Heart left ventricle (tissue), 16 donors: ENCODE measurements around the gene CSNK1E. TPM values are rescaled to one million over a fixed set of nuclear protein-coding genes. Genes with fewer than 3 reads are reported as not detected.
A peak's percentile ranks its signal among the peaks of the same experiment; 100 is the strongest.

ENCODE experiments used
- ATAC-seq, 4 donors: fragments of 200-7000 bp; cut with Tn5 transposase; one replicate each; pipeline ENCODE4 v1.9.1; 2020 to 2022; ENCODE audit warnings: moderate library complexity in 4 of 4, mild to moderate bottlenecking in 3 of 4, moderate number of reproducible peaks in 1 of 4
- DNase-seq, 5 donors: peaks; one replicate each; pipeline ENCODE4 v3.0.0-alpha.2; 2020
- H3K27ac ChIP-seq, 12 donors: fragments of 200-600 bp; sonication (generic) in 4 of 12; one replicate each; pipeline versions ENCODE4 v1.5.0 to v1.8.0; 2016 to 2022; ENCODE audit warnings: mild to moderate bottlenecking in 2 of 12
- H3K27me3 ChIP-seq, 9 donors: fragments of 200-600 bp; sonication (generic) in 2 of 9; one replicate each; pipeline versions ENCODE4 v1.5.1 to v1.8.0; 2016 to 2022; ENCODE audit warnings: mild to moderate bottlenecking in 3 of 9
- H3K36me3 ChIP-seq, 9 donors: fragments of 200-600 bp; sonication (generic) in 2 of 9; one replicate each; pipeline versions ENCODE4 v1.5.0 to v1.8.0; 2018 to 2022; ENCODE audit warnings: mild to moderate bottlenecking in 2 of 9
- H3K4me1 ChIP-seq, 12 donors: fragments of 200-600 bp; sonication (generic) in 4 of 12; one replicate each; pipeline versions ENCODE4 v1.5.0 to v1.8.0; 2016 to 2022; ENCODE audit warnings: mild to moderate bottlenecking in 3 of 12
- H3K4me3 ChIP-seq, 12 donors: fragments of 200-600 bp; sonication (generic) in 4 of 12; one replicate each; pipeline versions ENCODE4 v1.5.0 to v1.8.0; 2017 to 2022; ENCODE audit warnings: mild to moderate bottlenecking in 9 of 12, moderate library complexity in 4 of 12
- H3K9me3 ChIP-seq, 12 donors: fragments of 200-600 bp; sonication (generic) in 4 of 12; one replicate each; pipeline versions ENCODE4 v1.5.0 to v1.8.0; 2016 to 2022; ENCODE audit warnings: mild to moderate bottlenecking in 1 of 12
- POLR2A ChIP-seq, 2 donors: fragments of 450-650 bp; IDR thresholded peaks; one replicate each; pipeline ENCODE4 v1.6.1; 2017; ENCODE audit warnings: antibody characterized with exemption in 2 of 2, mild to moderate bottlenecking in 2 of 2, moderate library complexity in 2 of 2
- WGBS, 4 donors: extraction: QIAGEN DNeasy Blood & Tissue Kit in 2 of 4; methylation state at CpG; one replicate each; pipeline versions ENCODE4 v1.1.5 to v1.1.7; 2013 to 2018; 5-methylcytosine and 5-hydroxymethylcytosine counted together
- intact Hi-C, 10 donors: fragments of 100-400 bp; cut with DNase I; formaldehyde crosslinking; loops; one replicate each; pipeline versions ENCODE4 v1.11.1 to v1.14.2; 2022
- polyA plus RNA-seq, 2 donors: library from polyadenylated mRNA; stranded (reverse); fragments of 200-250 nt; gene quantifications; one replicate each; pipeline ENCODE4 v1.2.3, GENCODE V29; 2013
- total RNA-seq, 9 donors: library from RNA; depleted of rRNA in 2 of 9; stranded (reverse); fragments of >200 nt in 2 of 9; fragmentation: NEBNext Ultra II Directional in 3 of 9; extraction: Animal tissue kit (Norgen Biotek cat#: 25700) in 3 of 9; gene quantifications; one replicate each; pipeline versions ENCODE4 v1.1.0 to v1.2.4, GENCODE V29; 2016 to 2023
- TF ChIP-seq, protein P1 (sequence below), 12 donors: fragments of 200-600 bp; sonication (generic) in 4 of 12; IDR thresholded peaks; one replicate each; pipeline versions ENCODE4 v1.5.0 to v1.8.0; 2018 to 2022; ENCODE audit warnings: antibody characterized with exemption in 12 of 12, mild to moderate bottlenecking in 5 of 12
- donor health status: ischemic (EF 13 %, LVEDD 7.1; RV severe dilation, severe dysfunction).
- donor health status: healthy with polysubstance abuse.
- donor health status: DM: no; HTN: yes; CAD: no.
- donor health status: DM: no; HTN: no; CAD: no.
- donor health status: ischemic (EF 25% LVEDD 6.9; RV normal size, moderate dysfunction).
- donor health status: ischemic (EF 25% LVEDD 5.7; RV mildly dilated, moderate dysfunction).
- donor health status: healthy.
- donor health status: DM: yes; HTN: yes; CAD: no.
- donor health status: ischemic (EF 35%, LVEDD 5.7; RV mildly dilated, moderate dysfunction).
- donor health status: nonischemic (EF 11% LVEDD 7.7; RV severe dilation, severe dysfunction).
- donor health status: DM: yes; HTN: yes; CAD: no.
- donor health status: PGD.
- donor health status: ischemic (EF 29% LVEDD 5.4; RV normal size, mild dysfunction).
- donor health status: nonischemic (EF 23%, LVEDD 6.1; RV moderate dilation, normal function).

The CSNK1E gene
- total and polyA plus RNA-seq, 11 donors: 59.7 to 125 (median 72.6) TPM

DNA sequence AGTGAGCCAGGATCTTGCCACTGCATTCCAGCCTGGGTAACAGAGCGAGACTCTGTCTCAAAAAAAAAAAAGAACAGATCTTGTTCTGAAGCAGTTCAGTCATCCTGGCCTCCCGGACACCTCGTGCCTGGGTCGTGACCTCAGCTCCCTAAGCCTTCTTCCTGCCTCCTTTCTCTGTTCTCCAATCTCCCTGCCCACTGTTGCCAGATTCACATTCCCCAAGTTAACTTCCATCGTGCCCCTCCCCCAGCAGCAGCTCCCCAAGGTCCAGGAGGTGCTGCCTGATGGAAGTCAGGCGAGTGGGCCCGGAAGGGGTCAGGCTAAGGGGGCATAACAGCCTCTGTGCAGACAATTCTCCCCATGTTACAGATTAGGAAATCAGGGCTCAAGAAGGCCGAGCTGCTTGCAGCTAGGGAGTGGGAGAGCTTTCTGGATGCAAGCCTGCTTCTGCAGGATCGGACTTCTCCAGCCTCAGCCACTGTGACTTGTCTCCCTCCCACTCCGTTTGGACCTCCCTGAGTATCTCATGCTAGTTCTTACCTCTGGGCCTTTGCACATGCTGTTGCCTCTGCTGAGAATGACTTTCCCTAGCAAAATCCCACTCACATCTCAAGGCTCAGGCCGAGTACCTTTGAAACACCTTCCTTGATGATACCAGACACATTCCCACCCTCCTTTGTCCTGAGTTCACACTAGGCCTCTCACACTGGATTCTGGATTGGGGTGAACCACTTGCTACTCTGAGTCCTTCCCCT, 30.1 kb downstream of the CSNK1E start:
- intact Hi-C loops: no loop called here
- H3K27ac ChIP-seq: no peak overlapping the region
- DNase-seq (no peak), ATAC-seq (no peak)
- H3K4me3 ChIP-seq: no peak overlapping the region
- H3K36me3 ChIP-seq: peaks cover 0 to 47% (median 19%) of the 10 kb centered on the region in 9 donors
- H3K27me3 ChIP-seq: no peaks in the 10 kb centered on the region
- no peaks in the 10 kb centered on the region for H3K9me3 ChIP-seq
- TF ChIP-seq POLR2A (IDR thresholded peaks at IDR 0.05): no peak
- TF ChIP-seq, protein P1, sequence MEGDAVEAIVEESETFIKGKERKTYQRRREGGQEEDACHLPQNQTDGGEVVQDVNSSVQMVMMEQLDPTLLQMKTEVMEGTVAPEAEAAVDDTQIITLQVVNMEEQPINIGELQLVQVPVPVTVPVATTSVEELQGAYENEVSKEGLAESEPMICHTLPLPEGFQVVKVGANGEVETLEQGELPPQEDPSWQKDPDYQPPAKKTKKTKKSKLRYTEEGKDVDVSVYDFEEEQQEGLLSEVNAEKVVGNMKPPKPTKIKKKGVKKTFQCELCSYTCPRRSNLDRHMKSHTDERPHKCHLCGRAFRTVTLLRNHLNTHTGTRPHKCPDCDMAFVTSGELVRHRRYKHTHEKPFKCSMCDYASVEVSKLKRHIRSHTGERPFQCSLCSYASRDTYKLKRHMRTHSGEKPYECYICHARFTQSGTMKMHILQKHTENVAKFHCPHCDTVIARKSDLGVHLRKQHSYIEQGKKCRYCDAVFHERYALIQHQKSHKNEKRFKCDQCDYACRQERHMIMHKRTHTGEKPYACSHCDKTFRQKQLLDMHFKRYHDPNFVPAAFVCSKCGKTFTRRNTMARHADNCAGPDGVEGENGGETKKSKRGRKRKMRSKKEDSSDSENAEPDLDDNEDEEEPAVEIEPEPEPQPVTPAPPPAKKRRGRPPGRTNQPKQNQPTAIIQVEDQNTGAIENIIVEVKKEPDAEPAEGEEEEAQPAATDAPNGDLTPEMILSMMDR (IDR thresholded peaks at IDR 0.05): no peak
- H3K4me1 ChIP-seq: peaks cover 0 to 28% (median 6%) of the 10 kb centered on the region in 12 donors
- WGBS, 4 donors: 69 to 75% (median 72%) methylated on average over 11 of the region's 11 CpGs

DNA sequence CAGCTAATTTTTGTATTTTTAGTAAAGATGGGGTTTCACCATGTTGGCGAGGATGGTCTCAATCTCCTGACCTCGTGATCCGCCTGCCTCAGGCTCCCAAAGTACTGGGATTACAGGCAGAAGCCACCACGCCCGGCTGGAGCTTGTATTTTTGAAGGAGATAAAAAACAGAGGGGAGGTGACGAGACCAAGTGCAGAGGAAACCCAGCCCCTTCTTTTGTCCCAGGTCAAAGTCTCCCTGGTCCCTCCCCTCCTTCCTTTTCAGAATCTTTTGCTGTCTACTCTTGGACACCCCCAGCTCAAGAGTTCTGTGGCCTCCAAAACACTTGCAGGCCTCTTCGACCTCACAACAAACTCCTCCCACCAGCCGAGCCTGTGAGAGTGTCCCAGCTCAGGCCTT, 32.2 kb downstream of the CSNK1E start:
- no peak for DNase-seq
- intact Hi-C loops: no loop called here
- no peak for TF ChIP-seq POLR2A (IDR thresholded peaks at IDR 0.05)
- TF ChIP-seq, protein P1 (IDR thresholded peaks at IDR 0.05): no peak

DNA sequence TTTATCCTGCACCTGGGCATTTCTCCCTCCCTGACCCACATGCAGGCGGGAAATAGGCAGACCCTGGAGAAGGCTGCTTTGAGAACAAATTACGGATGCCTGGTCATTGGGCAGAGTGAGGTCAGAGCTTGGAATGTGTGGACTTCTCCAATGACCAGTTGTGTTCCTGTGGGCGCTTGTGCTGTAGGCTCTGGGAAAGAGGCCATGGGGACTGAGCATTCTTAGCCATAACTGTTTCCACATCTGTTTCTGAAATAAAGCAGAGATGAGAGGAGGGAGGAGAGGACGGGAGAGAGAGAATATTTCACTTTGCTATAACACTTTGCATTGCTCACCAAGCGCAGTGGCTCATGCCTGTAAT, 33.2 kb downstream of the CSNK1E start:
- WGBS, 4 donors: 63 to 74% (median 73%) methylated on average over 5 of the region's 5 CpGs

More for the DNA sequence above, 32.2 kb downstream of the CSNK1E start:
- peak in 1 of 4 donors; percentile 48 for ATAC-seq
- Histone ChIP-seq H3K27me3 (no peaks in the 10 kb centered on the region), H3K4me3 (no peak overlapping the region), H3K36me3 (peaks cover 0 to 28% (median 10%) of the 10 kb centered on the region in 9 donors), H3K9me3 (no peaks in the 10 kb centered on the region), H3K27ac (peak overlapping the region in 9 of 12 donors; percentile 15 to 69 (median 49)), H3K4me1 (peaks cover 0 to 23% (median 6%) of the 10 kb centered on the region in 12 donors)
- 54 to 70% (median 62%) methylated on average over 8 of the region's 8 CpGs for WGBS, 4 donors

DNA sequence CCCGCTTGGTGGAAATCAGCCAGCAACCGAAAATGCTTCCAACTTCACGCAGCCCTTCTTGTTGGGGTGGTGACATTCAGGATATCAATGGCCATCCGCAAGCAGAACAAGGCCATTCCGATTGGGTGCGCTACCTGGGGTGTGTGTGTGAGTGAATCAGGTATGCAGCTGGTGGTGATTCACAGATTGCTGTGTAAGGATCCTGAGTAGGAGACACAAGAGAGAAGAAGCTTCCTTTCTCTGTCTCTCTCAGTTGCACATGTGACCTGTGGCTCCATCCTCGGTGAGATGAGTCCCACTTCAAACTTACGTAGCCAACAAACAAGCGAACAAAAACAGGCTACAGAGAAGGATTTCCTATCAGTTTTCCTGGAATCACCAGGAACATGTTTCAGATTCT, 34.8 kb downstream of the CSNK1E start:
- Histone ChIP-seq H3K27ac (peak overlapping the region in 1 of 12 donors; percentile 81), H3K4me1 (peaks cover 0 to 23% (median 6%) of the 10 kb centered on the region in 12 donors), H3K9me3 (no peaks in the 10 kb centered on the region), H3K4me3 (no peak overlapping the region), H3K36me3 (peaks cover 0 to 6% (median 0%) of the 10 kb centered on the region in 9 donors), H3K27me3 (no peaks in the 10 kb centered on the region)
- WGBS, 4 donors: 82 to 91% (median 89%) methylated on average over 9 of the region's 9 CpGs
- ATAC-seq (no peak), DNase-seq (no peak)
- intact Hi-C loops: no loop called here
- TF ChIP-seq POLR2A (IDR thresholded peaks at IDR 0.05): no peak

More for the DNA sequence above, 33.2 kb downstream of the CSNK1E start:
- Histone ChIP-seq H3K4me1 (peaks cover 0 to 23% (median 6%) of the 10 kb centered on the region in 12 donors), H3K36me3 (peaks cover 0 to 18% (median 3%) of the 10 kb centered on the region in 9 donors), H3K27ac (peak overlapping the region; percentile 3 to 81 (median 53)), H3K4me3 (no peak overlapping the region), H3K9me3 (no peaks in the 10 kb centered on the region), H3K27me3 (no peaks in the 10 kb centered on the region)
- ATAC-seq: peak; percentile 44 to 78 (median 72)
- DNase-seq: no peak
- intact Hi-C loops: no loop called here
- TF ChIP-seq, protein P1 (IDR thresholded peaks at IDR 0.05): no peak
- no peak for TF ChIP-seq POLR2A (IDR thresholded peaks at IDR 0.05)
